DND-41 (cell line): ENCODE measurements around the gene CALCOCO2.
"Not testable (repeated sequence)": the region's sequence is repeated elsewhere in the genome, so short reads cannot be mapped to it uniquely, and the experiment has no call there.

Experiments used
- ATAC-seq: fragments of 200-7000 bp; cut with Tn5 transposase; 3 replicates; pipeline ENCODE4 v1.9.1; 2021; ENCODE audit warnings: low read depth; ENCODE audit not compliant: insufficient read depth
- DNase-seq: peaks from one replicate; pipeline ENCODE4 v3.0.0-alpha.2; 2020
- H2AFZ ChIP-seq: 2 replicates; pipeline ENCODE4 v1.6.0; 2012; ENCODE audit warnings: low read depth, low read length
- H3K27ac ChIP-seq: 2 replicates; pipeline ENCODE4 v1.5.1; 2012; ENCODE audit warnings: low read length, inconsistent platforms
- H3K27me3 ChIP-seq: fragments of 200-600 bp; sonication (generic); 2 replicates; pipeline ENCODE4 v1.6.0; 2012; ENCODE audit warnings: low read length, mild to moderate bottlenecking, inconsistent platforms; ENCODE audit not compliant: insufficient read depth, poor library complexity
- H3K36me3 ChIP-seq: 2 replicates; pipeline ENCODE4 v1.5.1; 2012; ENCODE audit warnings: low read length, inconsistent platforms; ENCODE audit not compliant: insufficient read depth
- H3K4me1 ChIP-seq: 2 replicates; pipeline ENCODE4 v1.5.1; 2012; ENCODE audit warnings: mild to moderate bottlenecking, low read length; ENCODE audit not compliant: insufficient read depth
- H3K4me2 ChIP-seq: 2 replicates; pipeline ENCODE4 v1.6.0; 2012; ENCODE audit warnings: mild to moderate bottlenecking, moderate library complexity, low read length, inconsistent platforms; ENCODE audit not compliant: insufficient read depth
- H3K4me3 ChIP-seq, 2 experiments: fragments of 200-600 bp in 1 of 2; shearing (Covaris generic) in 1 of 2; 2 replicates each; pipeline ENCODE4 v1.5.1; 2012 to 2016; ENCODE audit warnings: inconsistent platforms in 2 of 2, low read length in 2 of 2, mild to moderate bottlenecking in 2 of 2, low read depth in 1 of 2, moderate library complexity in 1 of 2
- H3K79me2 ChIP-seq: 2 replicates; pipeline ENCODE4 v1.6.0; 2012; ENCODE audit warnings: low read length, inconsistent platforms; ENCODE audit not compliant: insufficient read depth
- H3K9ac ChIP-seq: 2 replicates; pipeline ENCODE4 v1.6.0; 2012; ENCODE audit warnings: low read depth, mild to moderate bottlenecking, inconsistent platforms, low read length, moderate library complexity
- H3K9me3 ChIP-seq: 2 replicates; pipeline ENCODE4 v1.5.1; 2012; ENCODE audit warnings: low read length, moderate library complexity, mild to moderate bottlenecking, inconsistent platforms; ENCODE audit not compliant: insufficient read depth, severe bottlenecking
- H4K20me1 ChIP-seq: 2 replicates; pipeline ENCODE4 v1.6.0; 2012; ENCODE audit warnings: low read length; ENCODE audit not compliant: insufficient read depth
- EZH2 ChIP-seq: IDR thresholded peaks from 3 replicates; pipeline ENCODE4 v1.6.1; 2012; ENCODE audit warnings: borderline replicate concordance, low read depth, mild to moderate bottlenecking, moderate library complexity, low read length, inconsistent platforms; ENCODE audit not compliant: severe bottlenecking
- TF ChIP-seq, protein P1 (sequence below): IDR thresholded peaks from 2 replicates; pipeline ENCODE4 v1.5.1; 2012; ENCODE audit warnings: borderline replicate concordance, low read length, moderate library complexity, mild to moderate bottlenecking; ENCODE audit not compliant: poor library complexity, severe bottlenecking; ENCODE audit errors: extremely low read depth

Gene CALCOCO2

DNA sequence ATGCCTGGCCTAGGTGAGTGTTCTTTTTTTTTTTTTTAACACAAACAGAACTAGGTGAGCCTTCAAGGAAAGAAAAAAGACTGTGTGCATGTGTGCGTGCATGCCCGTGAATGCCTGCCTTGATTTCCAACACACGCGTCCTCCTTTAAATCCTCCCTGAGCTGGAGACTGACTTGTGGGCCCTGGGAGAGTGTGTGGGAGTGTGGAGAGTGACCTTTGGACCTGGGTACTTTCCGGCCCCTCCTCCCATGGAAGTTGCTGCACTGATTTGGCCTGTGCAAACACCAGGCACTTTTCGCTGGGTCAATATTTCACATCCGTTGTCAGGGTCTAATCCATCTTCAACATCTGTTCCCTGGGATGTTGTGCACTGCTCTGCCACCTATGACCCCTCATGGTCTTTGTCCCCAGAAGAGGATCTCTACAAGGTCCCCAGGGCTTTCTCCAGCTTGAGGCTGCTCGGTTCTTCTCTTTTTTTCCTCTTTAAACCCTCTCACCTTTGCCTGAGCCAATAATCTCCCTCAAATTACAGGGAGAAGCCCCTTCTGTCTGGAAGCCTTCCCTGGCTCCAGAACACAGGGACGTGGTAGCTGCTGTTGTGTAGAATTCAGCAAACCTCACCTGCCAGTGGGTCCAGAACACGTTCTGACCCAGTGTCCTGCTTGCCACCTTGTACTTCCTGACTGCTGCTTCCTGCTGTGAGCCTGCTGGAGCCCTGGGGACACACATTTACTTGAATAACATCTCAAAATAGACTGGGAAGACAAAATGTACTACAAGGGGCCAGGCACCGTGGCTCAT is 40.9 kb downstream of the CALCOCO2 start:
- Histone ChIP-seq H3K9me3 (no peaks in the 10 kb centered on the region), H4K20me1 (no peaks in the 10 kb centered on the region), H3K27me3 (no peaks in the 10 kb centered on the region), H3K4me3 (no peak overlapping the region), H2AFZ (no peak overlapping the region), H3K9ac (no peak overlapping the region), H3K4me2 (no peak overlapping the region), H3K27ac (no peak overlapping the region), H3K4me1 (no peaks in the 10 kb centered on the region), H3K79me2 (no peaks in the 10 kb centered on the region), H3K36me3 (no peaks in the 10 kb centered on the region)
- no peak for TF ChIP-seq EZH2
- TF ChIP-seq, protein P1, sequence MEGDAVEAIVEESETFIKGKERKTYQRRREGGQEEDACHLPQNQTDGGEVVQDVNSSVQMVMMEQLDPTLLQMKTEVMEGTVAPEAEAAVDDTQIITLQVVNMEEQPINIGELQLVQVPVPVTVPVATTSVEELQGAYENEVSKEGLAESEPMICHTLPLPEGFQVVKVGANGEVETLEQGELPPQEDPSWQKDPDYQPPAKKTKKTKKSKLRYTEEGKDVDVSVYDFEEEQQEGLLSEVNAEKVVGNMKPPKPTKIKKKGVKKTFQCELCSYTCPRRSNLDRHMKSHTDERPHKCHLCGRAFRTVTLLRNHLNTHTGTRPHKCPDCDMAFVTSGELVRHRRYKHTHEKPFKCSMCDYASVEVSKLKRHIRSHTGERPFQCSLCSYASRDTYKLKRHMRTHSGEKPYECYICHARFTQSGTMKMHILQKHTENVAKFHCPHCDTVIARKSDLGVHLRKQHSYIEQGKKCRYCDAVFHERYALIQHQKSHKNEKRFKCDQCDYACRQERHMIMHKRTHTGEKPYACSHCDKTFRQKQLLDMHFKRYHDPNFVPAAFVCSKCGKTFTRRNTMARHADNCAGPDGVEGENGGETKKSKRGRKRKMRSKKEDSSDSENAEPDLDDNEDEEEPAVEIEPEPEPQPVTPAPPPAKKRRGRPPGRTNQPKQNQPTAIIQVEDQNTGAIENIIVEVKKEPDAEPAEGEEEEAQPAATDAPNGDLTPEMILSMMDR = no peak
- DNase-seq (no peak), ATAC-seq (no peak)

DNA sequence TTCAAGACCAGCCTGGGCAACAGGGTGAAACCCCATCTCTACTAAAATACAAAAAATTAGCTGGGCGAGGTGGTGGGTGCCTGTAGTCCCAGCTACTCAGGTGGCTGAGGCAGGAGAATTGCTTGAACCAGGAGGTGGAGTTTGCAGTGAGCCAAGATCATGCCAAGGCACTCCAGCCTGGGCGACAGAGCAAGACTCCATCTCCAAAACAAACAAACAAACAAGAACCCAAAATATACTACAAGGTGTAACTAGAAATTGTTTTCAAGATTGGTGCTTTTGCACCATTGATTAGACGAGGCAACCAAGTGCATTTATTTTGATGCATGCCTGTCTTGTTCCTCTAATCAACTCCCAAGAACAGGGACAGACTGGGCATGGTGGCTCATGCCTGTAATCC is 41.6 kb downstream of the CALCOCO2 start:
- not testable (repeated sequence) for ATAC-seq, H3K27me3 ChIP-seq, H4K20me1 ChIP-seq, H3K79me2 ChIP-seq, H3K4me1 ChIP-seq, DNase-seq, H3K27ac ChIP-seq, H3K9ac ChIP-seq, H3K4me3 ChIP-seq, H3K9me3 ChIP-seq, H3K36me3 ChIP-seq, H3K4me2 ChIP-seq, H2AFZ ChIP-seq

DNA sequence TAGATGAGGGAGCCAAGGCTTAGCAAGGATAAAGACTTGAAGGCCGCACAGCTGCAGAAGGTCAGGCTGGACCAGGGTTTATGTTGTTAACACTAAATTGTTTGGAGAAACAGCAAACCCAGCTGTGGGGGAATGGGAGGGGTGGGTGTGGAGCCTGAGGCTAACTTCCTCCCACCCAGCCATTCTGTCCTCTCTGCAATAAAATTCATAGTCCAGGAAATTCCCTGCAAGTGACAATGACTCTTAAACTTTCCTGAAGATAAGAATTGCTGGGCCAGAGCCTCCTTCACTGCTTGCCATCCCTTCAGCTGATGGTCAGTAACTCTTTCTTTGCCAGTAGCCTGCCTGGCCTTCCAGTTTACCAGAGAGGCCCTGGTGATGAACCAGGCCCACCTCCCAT is 42.4 kb downstream of the CALCOCO2 start:
- H3K27ac ChIP-seq = no peak overlapping the region
- H4K20me1 ChIP-seq = no peaks in the 10 kb centered on the region
- H3K9ac ChIP-seq = no peak overlapping the region
- H3K9me3 ChIP-seq = no peaks in the 10 kb centered on the region
- DNase-seq (no peak), ATAC-seq (no peak)
- H2AFZ ChIP-seq = no peak overlapping the region
- no peaks in the 10 kb centered on the region for H3K27me3 ChIP-seq
- H3K4me3 ChIP-seq = no peak overlapping the region
- no peak overlapping the region for H3K4me2 ChIP-seq
- no peaks in the 10 kb centered on the region for H3K36me3 ChIP-seq
- no peaks in the 10 kb centered on the region for H3K4me1 ChIP-seq
- TF ChIP-seq, protein P1 = no peak
- no peak for TF ChIP-seq EZH2
- H3K79me2 ChIP-seq = no peaks in the 10 kb centered on the region

DNA sequence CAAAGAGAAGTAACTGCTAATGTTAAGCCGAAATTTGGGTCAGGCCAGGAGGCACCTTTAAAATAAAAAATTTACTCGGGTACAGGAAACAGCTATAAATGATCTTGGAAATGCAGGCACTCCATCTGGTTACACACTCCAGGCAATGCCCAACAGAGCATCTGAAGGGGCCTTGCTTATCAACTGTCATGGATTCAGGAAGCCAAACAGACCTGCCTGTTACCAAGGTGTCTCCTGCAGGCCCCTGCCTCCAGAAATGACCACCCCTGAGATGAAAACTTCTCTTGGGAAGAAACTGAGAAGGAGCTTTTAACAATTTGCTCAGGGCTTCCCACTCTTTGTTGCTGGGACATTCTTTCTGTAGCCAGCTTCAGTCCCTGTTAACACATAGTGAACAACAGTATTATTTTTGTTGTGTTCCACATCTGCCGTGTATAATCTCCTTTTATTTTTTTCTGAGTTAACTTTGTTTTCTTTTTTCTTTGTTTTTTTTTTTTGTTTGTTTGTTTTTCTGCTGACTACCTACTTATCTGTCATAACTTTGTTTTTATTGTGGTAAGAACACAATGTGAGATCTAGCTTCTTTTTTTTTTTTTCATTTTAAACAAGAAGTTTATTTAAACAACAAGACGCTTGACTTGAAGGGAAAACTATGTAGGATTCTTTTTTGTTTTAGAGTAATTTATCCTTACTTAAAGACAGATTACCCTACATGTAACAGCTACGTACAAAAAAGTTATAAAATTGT is 43.0 kb downstream of the CALCOCO2 start:
- H3K4me3 ChIP-seq = no peak overlapping the region
- ATAC-seq = no peak
- no peaks in the 10 kb centered on the region for H4K20me1 ChIP-seq
- H3K27me3 ChIP-seq = no peaks in the 10 kb centered on the region
- no peak for TF ChIP-seq EZH2
- TF ChIP-seq, protein P1 = no peak
- no peak overlapping the region for H3K9ac ChIP-seq
- H3K36me3 ChIP-seq = no peaks in the 10 kb centered on the region
- no peak overlapping the region for H3K4me2 ChIP-seq
- no peaks in the 10 kb centered on the region for H3K4me1 ChIP-seq
- H3K9me3 ChIP-seq = no peaks in the 10 kb centered on the region
- no peak for DNase-seq
- H3K27ac ChIP-seq = no peak overlapping the region
- H3K79me2 ChIP-seq = no peaks in the 10 kb centered on the region
- no peak overlapping the region for H2AFZ ChIP-seq
